SK-N-SH (cell line): Measurements from ENCODE around the gene ZFP36.

ENCODE experiments used
- EP300 ChIP-seq, 2 experiments: IDR thresholded peaks; 2 replicates each; pipeline versions ENCODE4 v1.4.0 to v1.6.1; 2012; ENCODE audit warnings: borderline replicate concordance in 1 of 2, low read depth in 1 of 2, low read length in 1 of 2
- RFX5 ChIP-seq: IDR thresholded peaks from 2 replicates; pipeline ENCODE4 v1.6.1; 2012; ENCODE audit warnings: mild to moderate bottlenecking, improper control_type of control experiment, low read length

DNA sequence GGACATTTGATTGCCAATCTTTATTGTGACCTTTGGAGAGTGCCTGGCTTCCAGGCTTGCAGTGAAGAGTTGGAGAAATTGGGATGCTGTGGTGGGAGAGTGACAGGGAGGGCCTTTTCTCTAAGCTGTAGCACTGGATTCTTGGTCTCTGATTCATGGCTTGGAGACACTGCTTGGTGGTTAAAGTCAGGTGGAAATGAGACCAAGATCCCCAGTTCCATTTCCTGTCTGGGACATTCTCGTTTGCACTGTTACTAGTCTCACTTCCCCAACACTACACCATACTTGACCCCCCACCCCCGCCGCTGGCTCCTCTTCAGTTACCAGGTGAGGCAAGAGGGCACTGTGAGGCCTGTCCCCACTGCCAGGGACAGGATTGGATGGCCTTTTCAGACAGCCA, 41.6 kb downstream of the ZFP36 start:
- no peak for TF ChIP-seq EP300 (IDR thresholded peaks at IDR 0.05; ENCODE audit: borderline replicate concordance in 1 of 2, low read depth in 1 of 2, low read length in 1 of 2)
- no peak for TF ChIP-seq RFX5
